Activated CD4-positive, alpha-beta T cell treated with anti-CD3 and anti-CD28 coated beads, Interleukin-2, amount 10 ng/mL, durations not matched to agents 7 days and 5 days (primary cell): ENCODE results near the gene MAD1L1. TPM values are rescaled to one million over a fixed set of nuclear protein-coding genes. Genes with fewer than 3 reads are reported as not detected.

ENCODE experiments used
- CTCF ChIA-PET: fragments of 350-600 bp; sonication (Branson Sonifier 250); formaldehyde crosslinking; loops from one replicate; lab custom pipeline; 2021; ENCODE audit warnings: antibody characterized with exemption; lab: Charles Lee
- POLR2A ChIA-PET: fragments of 350-600 bp; sonication (Branson Sonifier 250); formaldehyde crosslinking; loops from one replicate; lab custom pipeline; 2021; ENCODE audit warnings: antibody characterized with exemption; lab: Charles Lee
- DNase-seq: peaks from one replicate; pipeline ENCODE4 v3.0.0-alpha.2; 2020
- H3K27ac Mint-ChIP-seq: one replicate; pipeline ENCODE4 v1.8.0; 2021; ENCODE audit warnings: mild to moderate bottlenecking, moderate library complexity, mixed read lengths
- H3K27me3 Mint-ChIP-seq: one replicate; pipeline ENCODE4 v1.8.0; 2021; ENCODE audit warnings: mixed read lengths
- H3K36me3 Mint-ChIP-seq: one replicate; pipeline ENCODE4 v1.8.0; 2021; ENCODE audit warnings: low read depth, mixed read lengths
- H3K4me1 Mint-ChIP-seq: one replicate; pipeline ENCODE4 v1.8.0; 2021; ENCODE audit warnings: mixed read lengths
- H3K4me3 Mint-ChIP-seq: one replicate; pipeline ENCODE4 v1.8.0; 2021; ENCODE audit warnings: mild to moderate bottlenecking, moderate library complexity, mixed read lengths
- H3K9me3 Mint-ChIP-seq: one replicate; pipeline ENCODE4 v1.8.0; 2021; ENCODE audit warnings: mixed read lengths
- total RNA-seq, 2 experiments: library from RNA; stranded (reverse); gene quantifications; one replicate each; pipeline ENCODE4 v1.2.3, GENCODE V29; 2021

Gene MAD1L1
- 100 to 1,000 TPM; 125 to 127 TPM for total RNA-seq

DNA sequence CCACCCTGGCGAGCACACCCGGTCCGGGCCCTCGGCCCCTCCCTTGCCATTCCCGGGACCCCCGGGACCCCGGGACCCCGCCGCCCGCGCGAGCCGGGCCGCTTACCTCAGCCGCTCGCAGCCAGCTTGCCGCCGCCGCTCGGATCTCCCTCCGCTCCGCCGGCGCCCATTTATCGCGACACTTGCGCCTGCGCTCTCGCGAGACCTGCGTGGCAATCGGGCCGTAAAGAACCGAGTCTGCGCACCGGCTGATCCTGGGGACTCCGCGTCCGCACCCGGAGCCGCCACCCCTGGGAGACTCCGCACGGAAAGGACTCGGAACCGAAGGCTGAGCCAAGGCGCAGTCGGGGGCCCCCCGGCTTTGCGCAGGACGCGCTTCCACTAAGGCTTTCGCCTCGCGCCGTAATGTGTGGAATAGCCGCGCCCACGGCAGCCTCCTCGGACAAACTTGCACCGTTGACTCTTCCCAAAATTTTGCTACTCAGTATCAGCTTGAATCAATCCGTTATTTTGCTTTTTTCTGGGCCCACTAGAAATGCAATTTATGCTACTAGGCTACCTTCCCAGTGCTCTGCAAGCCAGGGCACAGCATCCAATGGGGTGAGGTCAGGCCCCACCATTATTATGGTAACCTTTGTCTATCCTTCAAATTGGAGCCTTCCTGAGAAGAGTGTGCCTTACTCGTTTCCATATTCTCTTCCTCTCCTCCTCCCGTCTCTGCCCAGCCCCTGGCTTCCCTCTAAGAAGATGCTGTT is at the start of gene MAD1L1:
TSS of gene MAD1L1 (minus strand) at position 180 of the 755 bp plus-strand sequence. CDS start 2,812 bp downstream, outside the sequence.
- H3K36me3 Mint-ChIP-seq = peaks cover 33% of the 10 kb centered on the region
- DNase-seq = peak; percentile 91
- peak within 1 kb of the TSS; percentile 89 for H3K27ac Mint-ChIP-seq
- H3K27me3 Mint-ChIP-seq = no peaks in the 10 kb centered on the region
- H3K9me3 Mint-ChIP-seq = no peaks in the 10 kb centered on the region
- CTCF ChIA-PET = interaction anchor here (1.0 to 3.0 kb wide), 4 partner anchors 8 to 23 kb away, joined by 3 to 13 read pairs (median 3); partner anchors contain the start of genes MRM2 and NUDT1
- H3K4me3 Mint-ChIP-seq = peak within 1 kb of the TSS; percentile 90
- peaks cover 31% of the 10 kb centered on the region for H3K4me1 Mint-ChIP-seq
- POLR2A ChIA-PET = no interaction called here

DNA sequence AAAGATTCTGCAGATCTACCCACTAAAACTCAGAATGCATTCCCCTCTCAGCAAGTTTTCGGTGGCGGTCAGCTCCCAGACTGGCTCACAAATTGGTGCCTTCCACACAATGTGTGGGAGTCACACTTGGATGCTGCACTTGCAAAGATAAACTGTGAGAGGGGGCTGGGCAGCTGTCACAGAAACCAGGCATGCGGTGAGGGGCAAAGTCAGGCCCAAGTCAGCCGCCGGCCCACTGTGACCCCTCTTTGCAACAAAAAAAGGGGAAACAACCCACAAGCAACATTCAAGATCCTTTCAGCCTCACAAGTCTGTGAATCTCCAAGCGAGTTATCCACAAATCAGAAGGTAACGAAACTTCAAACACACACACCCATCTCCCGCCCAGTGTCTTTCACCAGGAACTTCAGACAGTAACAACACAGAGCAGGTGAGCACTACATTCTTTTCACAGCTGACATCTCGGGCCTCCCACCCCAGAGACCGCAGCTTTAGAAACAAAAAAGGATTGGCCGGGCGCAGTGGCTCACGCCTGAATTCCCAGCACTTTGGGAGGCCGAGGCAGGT is 49.5 kb upstream of the MAD1L1 start:
- H3K27me3 Mint-ChIP-seq = no peaks in the 10 kb centered on the region
- ChIA-PET POLR2A (no interaction called here), CTCF (no interaction called here)
- H3K4me3 Mint-ChIP-seq = no peak overlapping the region
- no peak for DNase-seq
- H3K9me3 Mint-ChIP-seq = no peaks in the 10 kb centered on the region
- H3K27ac Mint-ChIP-seq = no peak overlapping the region
- H3K36me3 Mint-ChIP-seq = no peaks in the 10 kb centered on the region
- peaks cover 5% of the 10 kb centered on the region for H3K4me1 Mint-ChIP-seq

DNA sequence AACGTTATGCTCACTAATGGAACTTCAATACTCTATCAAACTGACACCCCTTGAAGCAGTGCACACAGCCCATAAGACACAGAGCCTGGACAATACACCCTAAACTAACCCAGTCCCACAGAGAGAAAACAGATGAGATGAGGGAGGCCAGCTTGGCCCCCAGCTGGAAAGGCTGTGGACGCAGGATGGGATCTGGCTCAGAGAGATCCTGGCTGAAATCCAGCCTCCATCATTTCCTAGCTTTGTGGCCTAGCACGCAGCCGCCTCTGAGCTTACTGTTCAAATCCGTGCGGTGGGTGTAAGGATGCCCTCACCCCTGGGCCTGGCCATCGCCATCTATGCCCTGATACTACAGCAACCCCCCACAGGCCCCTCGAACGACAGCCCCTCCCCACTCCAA is 48.8 kb upstream of the MAD1L1 start:
- H3K4me1 Mint-ChIP-seq = peaks cover 5% of the 10 kb centered on the region
- no peaks in the 10 kb centered on the region for H3K9me3 Mint-ChIP-seq
- no peak overlapping the region for H3K4me3 Mint-ChIP-seq
- POLR2A ChIA-PET = no interaction called here
- DNase-seq = no peak
- H3K27me3 Mint-ChIP-seq = no peaks in the 10 kb centered on the region
- H3K36me3 Mint-ChIP-seq = no peaks in the 10 kb centered on the region
- CTCF ChIA-PET = interaction anchor here (1.5 kb wide), 1 partner anchor 10 kb away, joined by 4 read pairs; no protein-coding TSS in a partner anchor
- no peak overlapping the region for H3K27ac Mint-ChIP-seq

DNA sequence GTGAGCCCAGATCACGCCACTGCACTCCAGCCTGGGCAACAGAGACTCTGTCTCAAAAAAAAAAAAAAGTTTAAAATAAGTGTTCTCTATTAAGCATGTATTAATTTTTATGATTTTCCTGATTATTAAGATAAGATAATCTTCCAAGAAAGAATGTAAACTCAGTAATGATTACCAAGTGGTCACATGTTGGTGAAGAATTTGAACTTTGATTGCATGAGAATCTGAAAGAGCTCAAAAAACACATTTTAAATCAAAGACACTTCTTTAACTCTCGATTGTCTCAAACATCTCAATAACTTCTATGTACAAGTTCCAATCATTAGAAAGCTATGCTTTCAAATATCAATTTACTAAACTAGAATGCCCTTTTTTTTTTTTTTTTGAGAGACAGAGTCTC is 47.7 kb upstream of the MAD1L1 start:
- H3K4me3 Mint-ChIP-seq = no peak overlapping the region
- peaks cover 5% of the 10 kb centered on the region for H3K4me1 Mint-ChIP-seq
- no peaks in the 10 kb centered on the region for H3K27me3 Mint-ChIP-seq
- no peaks in the 10 kb centered on the region for H3K36me3 Mint-ChIP-seq
- ChIA-PET POLR2A (no interaction called here), CTCF (interaction anchor here (0.6 to 1.5 kb wide), 4 partner anchors 11 to 273 kb away, joined by 3 to 4 read pairs (median 4); no protein-coding TSS in a partner anchor)
- no peak overlapping the region for H3K27ac Mint-ChIP-seq
- no peaks in the 10 kb centered on the region for H3K9me3 Mint-ChIP-seq
- no peak for DNase-seq

DNA sequence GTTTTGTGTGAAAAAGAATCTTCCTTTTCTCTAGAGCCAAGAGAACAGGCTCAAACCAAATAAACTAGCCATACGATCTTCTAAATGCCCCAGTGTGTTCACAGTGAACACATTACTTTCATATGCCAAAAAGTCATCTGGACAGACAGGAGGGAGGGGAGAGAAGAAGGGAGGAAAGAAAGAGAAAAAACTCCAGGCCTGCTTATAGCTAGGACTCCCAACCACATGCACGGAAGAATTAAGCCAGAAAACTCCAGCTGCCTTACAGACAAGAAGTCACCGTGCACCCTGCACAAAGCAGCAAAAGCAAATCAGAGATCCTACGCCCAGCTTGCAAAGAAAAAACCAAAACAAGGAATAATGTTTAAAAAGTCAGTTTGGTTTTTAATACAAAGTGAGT is 47.2 kb upstream of the MAD1L1 start:
- DNase-seq = no peak
- Mint-ChIP-seq H3K4me1 (peaks cover 5% of the 10 kb centered on the region), H3K27ac (no peak overlapping the region), H3K27me3 (no peaks in the 10 kb centered on the region), H3K36me3 (no peaks in the 10 kb centered on the region), H3K4me3 (no peak overlapping the region), H3K9me3 (no peaks in the 10 kb centered on the region)
- CTCF ChIA-PET = interaction anchor here (0.6 to 0.7 kb wide), 2 partner anchors 192 to 273 kb away, joined by 4 read pairs; no protein-coding TSS in a partner anchor
- POLR2A ChIA-PET = no interaction called here

DNA sequence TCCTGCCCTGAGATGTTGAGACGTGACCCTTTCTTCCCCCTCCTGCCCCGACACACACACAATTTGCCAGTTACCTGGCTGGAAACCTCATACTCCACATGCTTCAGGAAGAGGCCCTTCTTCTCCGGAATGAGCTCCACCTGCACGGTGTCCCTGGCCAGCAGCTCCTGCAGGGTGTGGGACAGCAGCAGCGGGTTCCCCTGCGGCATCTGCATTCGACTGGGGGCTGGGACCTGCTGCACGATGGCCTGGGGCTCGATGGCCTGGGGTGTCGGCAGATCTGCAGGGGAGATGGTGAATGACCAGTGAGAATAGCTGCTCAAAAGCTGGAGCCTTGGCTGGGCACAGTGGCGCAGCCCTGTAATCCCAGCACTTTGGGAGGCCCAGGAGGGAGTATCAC is 45.3 kb upstream of the MAD1L1 start:
- Mint-ChIP-seq H3K27ac (no peak overlapping the region), H3K4me1 (peaks cover 5% of the 10 kb centered on the region), H3K27me3 (no peaks in the 10 kb centered on the region), H3K4me3 (no peak overlapping the region), H3K36me3 (no peaks in the 10 kb centered on the region), H3K9me3 (no peaks in the 10 kb centered on the region)
- no peak for DNase-seq
- POLR2A ChIA-PET = no interaction called here
- CTCF ChIA-PET = no interaction called here

DNA sequence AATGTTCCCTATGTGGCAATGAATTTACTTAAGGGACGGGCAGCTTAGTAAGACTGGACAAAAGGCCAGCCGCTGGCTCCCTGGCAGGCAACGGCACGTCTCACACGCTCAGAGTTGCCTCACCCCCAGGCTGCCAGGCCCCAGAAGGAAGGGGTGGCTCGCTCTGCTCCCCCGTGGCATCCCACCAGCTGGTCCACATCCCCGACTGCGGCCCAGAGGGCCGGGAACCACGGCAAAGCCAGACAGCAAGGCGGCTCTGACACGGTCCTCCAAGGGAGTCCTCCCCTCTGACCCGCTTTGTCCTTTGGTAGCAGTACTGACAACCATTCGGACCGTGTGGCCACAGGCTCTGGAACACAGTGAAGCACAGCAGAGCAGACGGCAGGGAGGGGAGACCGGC is 43.4 kb upstream of the MAD1L1 start:
- ChIA-PET CTCF (interaction anchor here (0.9 to 1.8 kb wide), 2 partner anchors 10 kb away, joined by 3 to 5 read pairs; no protein-coding TSS in a partner anchor), POLR2A (no interaction called here)
- no peak overlapping the region for H3K27ac Mint-ChIP-seq
- H3K9me3 Mint-ChIP-seq = no peaks in the 10 kb centered on the region
- H3K4me1 Mint-ChIP-seq = peaks cover 5% of the 10 kb centered on the region
- H3K4me3 Mint-ChIP-seq = no peak overlapping the region
- H3K36me3 Mint-ChIP-seq = no peaks in the 10 kb centered on the region
- no peak for DNase-seq
- H3K27me3 Mint-ChIP-seq = no peaks in the 10 kb centered on the region

DNA sequence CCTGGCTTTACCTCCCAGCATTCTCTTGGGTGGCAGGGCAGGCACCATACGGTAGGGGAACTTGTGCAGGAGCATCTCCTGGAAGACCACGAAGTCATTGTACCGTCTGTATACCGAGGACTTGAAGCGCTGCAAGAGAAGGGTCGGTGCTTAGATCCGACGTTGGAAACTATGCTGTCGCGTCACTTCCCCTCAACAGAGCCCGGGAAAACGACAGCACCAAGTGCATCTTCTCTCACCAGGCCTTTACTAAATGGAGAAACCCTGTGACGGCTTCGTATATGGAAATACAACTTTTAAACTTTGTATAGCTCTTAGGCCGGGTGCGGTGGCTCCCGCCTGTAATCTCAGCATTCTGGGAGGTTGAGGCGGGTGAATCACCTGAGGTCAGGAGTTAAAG is 42.4 kb upstream of the MAD1L1 start:
- Mint-ChIP-seq H3K4me1 (peaks cover 4% of the 10 kb centered on the region), H3K4me3 (no peak overlapping the region), H3K36me3 (no peaks in the 10 kb centered on the region), H3K27ac (no peak overlapping the region), H3K27me3 (no peaks in the 10 kb centered on the region), H3K9me3 (no peaks in the 10 kb centered on the region)
- no peak for DNase-seq
- ChIA-PET POLR2A (no interaction called here), CTCF (interaction anchor here (1.8 kb wide), 1 partner anchor 11 kb away, joined by 5 read pairs; no protein-coding TSS in a partner anchor)

DNA sequence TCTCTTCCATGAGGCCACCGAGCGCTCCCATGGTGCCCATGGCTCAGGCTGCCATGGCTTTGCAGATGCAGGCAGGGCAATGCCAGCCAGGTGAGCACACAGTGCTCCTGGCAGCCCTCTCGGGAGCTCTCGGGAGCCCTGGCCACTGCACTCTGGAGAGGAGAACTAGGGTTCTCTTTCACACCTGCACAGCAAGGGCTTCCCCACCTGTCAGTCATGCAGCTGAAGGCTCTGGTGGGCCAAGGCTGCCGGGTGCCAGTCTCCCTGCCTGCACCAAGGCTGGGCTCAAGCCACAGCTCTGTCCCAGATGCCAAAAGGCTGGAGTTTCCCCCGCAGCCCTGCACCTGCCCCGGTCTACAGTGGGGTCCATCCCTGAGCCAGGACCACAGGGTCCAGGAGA is 41.9 kb upstream of the MAD1L1 start:
- ChIA-PET POLR2A (no interaction called here), CTCF (no interaction called here)
- DNase-seq = no peak
- no peaks in the 10 kb centered on the region for H3K36me3 Mint-ChIP-seq
- H3K27ac Mint-ChIP-seq = no peak overlapping the region
- H3K9me3 Mint-ChIP-seq = no peaks in the 10 kb centered on the region
- no peaks in the 10 kb centered on the region for H3K27me3 Mint-ChIP-seq
- H3K4me3 Mint-ChIP-seq = no peak overlapping the region
- H3K4me1 Mint-ChIP-seq = peaks cover under 1% of the 10 kb centered on the region

DNA sequence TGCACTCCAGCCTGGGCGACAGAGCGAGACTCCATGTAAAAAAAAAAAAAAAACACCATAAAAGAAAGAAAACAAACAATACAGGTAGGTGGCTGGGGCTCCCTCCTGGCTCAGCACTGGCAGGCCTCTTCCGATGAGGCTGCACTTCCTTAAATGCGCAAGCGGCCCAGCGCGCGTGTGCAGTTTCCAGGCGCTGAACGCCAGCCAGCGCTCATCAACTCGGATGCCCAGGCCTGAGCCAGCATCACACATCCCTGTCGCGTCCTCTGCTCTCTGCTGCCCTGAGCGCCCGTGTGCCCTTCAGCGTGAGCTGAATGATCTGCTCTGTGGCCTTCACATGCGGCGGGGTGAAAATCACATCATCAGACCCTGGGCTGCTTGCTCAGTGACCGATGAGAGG is 41.1 kb upstream of the MAD1L1 start:
- no peak for DNase-seq
- no peaks in the 10 kb centered on the region for H3K9me3 Mint-ChIP-seq
- no peaks in the 10 kb centered on the region for H3K4me1 Mint-ChIP-seq
- H3K36me3 Mint-ChIP-seq = peaks cover 2% of the 10 kb centered on the region
- ChIA-PET POLR2A (no interaction called here), CTCF (interaction anchor here (0.7 kb wide), 1 partner anchor 119 kb away, joined by 3 read pairs; no protein-coding TSS in a partner anchor)
- H3K27me3 Mint-ChIP-seq = no peaks in the 10 kb centered on the region
- H3K4me3 Mint-ChIP-seq = no peak overlapping the region
- no peak overlapping the region for H3K27ac Mint-ChIP-seq

DNA sequence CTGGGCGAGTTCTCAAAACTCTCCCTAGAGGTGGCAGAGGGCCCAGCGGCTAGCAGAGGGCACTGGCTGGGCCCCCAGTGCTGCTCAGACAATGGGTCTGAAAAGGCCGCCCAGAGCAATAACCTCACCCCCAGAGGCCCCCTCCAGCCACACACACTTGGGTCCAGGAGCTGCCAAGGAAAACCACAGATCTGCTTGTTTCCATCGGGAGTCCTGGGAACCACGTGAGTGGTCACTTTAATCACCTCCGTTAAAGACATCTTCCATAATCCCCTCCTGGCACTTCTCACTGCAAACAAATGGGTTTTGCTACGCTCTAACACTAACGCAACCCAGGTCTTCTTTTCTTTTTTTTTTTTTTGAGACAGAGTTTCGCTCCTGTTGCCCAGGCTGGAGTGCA is 39.3 kb upstream of the MAD1L1 start:
- Mint-ChIP-seq H3K4me1 (no peaks in the 10 kb centered on the region), H3K9me3 (no peaks in the 10 kb centered on the region), H3K36me3 (peaks cover 2% of the 10 kb centered on the region), H3K4me3 (no peak overlapping the region), H3K27ac (no peak overlapping the region), H3K27me3 (no peaks in the 10 kb centered on the region)
- CTCF ChIA-PET = no interaction called here
- POLR2A ChIA-PET = no interaction called here
- DNase-seq = no peak

DNA sequence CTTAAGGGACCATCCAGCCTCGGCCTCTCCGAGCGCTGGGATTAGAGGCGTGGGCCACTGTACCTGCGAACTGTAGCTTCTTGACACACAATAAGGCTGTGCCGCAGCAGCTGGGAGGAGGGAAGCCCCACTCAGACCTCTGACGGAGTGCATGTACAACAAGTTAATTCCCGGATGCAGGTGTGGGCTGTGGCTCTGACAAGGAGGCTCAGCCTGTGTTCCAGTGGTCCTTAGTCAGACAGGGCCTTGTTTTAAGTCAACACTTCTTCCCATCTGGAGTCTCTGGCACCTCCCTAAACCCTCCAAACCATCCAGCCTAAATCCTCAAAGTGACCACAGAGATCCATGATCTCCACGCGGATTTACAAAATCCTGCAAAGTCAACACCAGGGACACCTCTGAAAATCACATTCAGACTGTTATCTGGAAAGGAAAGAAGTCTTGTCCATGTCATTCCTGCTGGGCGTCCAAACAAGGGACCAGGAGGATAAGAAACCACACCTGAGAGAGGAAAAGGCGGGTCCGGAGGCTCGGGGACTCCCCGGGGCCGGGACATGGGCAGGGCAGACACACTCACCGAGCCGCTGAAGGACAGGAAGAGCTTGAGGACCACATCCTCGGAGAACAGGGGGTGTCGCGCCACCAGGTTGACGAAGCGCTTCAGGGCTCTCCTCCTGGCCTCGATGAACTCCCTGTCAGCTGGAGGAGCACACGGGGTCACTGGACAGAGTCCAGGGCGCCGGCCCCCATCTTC is 38.7 kb upstream of the MAD1L1 start:
- Mint-ChIP-seq H3K9me3 (no peaks in the 10 kb centered on the region), H3K36me3 (peaks cover 2% of the 10 kb centered on the region), H3K4me3 (no peak overlapping the region), H3K27me3 (no peaks in the 10 kb centered on the region), H3K27ac (no peak overlapping the region), H3K4me1 (no peaks in the 10 kb centered on the region)
- ChIA-PET POLR2A (no interaction called here), CTCF (no interaction called here)
- DNase-seq = no peak

DNA sequence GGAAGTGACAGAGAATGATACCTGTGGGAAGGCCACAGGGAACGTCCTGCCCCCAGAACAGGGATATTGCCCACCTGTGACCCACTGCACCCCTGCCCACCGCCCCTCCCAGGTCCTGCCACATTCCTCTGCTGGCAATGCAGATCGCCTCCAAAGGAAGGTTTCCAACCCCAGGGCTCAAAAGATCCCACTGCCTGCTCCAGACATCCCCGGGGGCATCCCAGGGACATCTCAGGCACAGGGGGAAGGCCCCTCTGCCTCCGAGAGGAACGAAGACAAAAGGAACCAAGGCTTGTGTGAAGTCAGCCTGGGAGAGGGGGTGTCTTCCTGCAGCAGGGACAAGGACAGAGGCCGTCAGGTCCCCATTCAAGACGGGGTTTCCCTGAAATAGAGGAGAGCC is 37.8 kb upstream of the MAD1L1 start:
- Mint-ChIP-seq H3K4me1 (no peaks in the 10 kb centered on the region), H3K36me3 (peaks cover 2% of the 10 kb centered on the region), H3K9me3 (no peaks in the 10 kb centered on the region), H3K4me3 (no peak overlapping the region), H3K27me3 (no peaks in the 10 kb centered on the region), H3K27ac (no peak overlapping the region)
- POLR2A ChIA-PET = no interaction called here
- CTCF ChIA-PET = no interaction called here
- DNase-seq = no peak
